ENCODE data around the gene LBH. TPM values are rescaled to one million over a fixed set of nuclear protein-coding genes. Genes with fewer than 3 reads are reported as not detected.

LBH gene
- total RNA-seq: 1,000 to 10,000 TPM in 1 of 4 donors, 100 to 1,000 TPM in 3; 120 to 1,007 (median 283) TPM

DNA sequence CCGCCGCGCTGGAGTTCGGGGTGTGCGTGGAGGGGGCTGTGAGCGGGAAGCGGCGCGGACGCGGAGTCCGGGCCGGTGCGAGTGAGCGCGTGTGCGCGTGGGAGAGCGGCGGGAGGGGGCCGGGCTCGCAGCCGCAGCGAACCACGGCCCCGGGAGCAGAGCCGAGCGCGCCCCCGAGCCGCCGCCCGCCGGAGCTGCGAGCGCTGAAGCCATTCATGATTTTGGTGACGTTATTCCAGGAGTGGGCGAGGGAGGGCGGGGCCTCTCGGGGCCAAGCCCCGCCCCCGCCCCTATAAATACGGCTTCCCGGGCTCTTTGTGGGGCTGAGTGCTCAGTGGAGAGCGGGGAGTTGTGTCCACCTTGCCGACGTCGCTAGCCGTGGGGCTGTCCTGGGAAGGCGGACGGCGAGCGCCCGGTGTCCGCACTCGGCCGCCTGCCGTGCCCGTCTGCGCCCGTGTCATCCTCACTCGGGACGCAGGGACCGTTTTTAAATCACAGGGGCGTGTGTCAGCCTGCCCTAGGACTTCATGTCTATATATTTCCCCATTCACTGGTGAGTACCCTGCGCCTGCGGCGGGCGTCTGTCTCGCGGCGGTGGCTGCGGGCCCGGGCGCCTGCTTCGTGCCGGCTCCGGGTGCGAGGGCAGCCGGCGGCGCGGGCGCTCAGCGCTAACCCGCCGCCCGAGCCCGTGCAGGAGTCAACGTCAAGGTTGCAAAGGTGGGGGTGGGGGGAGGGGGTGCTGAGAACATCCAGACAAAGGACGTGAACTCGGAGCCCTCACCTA is at the start of gene LBH:
Gene LBH, plus strand, starts transcription at position 323 of the 784 bp plus-strand sequence. Its CDS starts 205 bp downstream, at position 528.
- Histone ChIP-seq H3K4me1 (peaks cover 33 to 57% (median 50%) of the 10 kb centered on the region in 4 donors), H3K27me3 (no peaks in the 10 kb centered on the region), H3K36me3 (peaks cover 10 to 20% (median 19%) of the 10 kb centered on the region in 4 donors), H3K9me3 (no peaks in the 10 kb centered on the region), H3K4me3 (peak within 1 kb of the TSS; percentile 72 to 96 (median 82)), H3K27ac (replicated peaks in 1 of 4) (peak within 1 kb of the TSS; percentile 90 to 95 (median 92))
- intact Hi-C loops (cut with DNase I): loop anchor here (5.0 kb wide), 3 partner anchors 116 to 461 kb away; no protein-coding TSS in a partner anchor
- WGBS: 0% methylated on average over 18 of the region's 92 CpGs
- DNase-seq (ENCODE audit: extremely low spot score): peak; percentile 98
- TF ChIP-seq POLR2A (IDR thresholded peaks at IDR 0.05; ENCODE audit: low read depth): peak; percentile 98
- no peak for TF ChIP-seq CTCF (IDR thresholded peaks at IDR 0.05)
- TF ChIP-seq POLR2AphosphoS5 (IDR thresholded peaks at IDR 0.05): peak; percentile 96 to 99
- no peak for TF ChIP-seq EP300 (IDR thresholded peaks at IDR 0.05)

DNA sequence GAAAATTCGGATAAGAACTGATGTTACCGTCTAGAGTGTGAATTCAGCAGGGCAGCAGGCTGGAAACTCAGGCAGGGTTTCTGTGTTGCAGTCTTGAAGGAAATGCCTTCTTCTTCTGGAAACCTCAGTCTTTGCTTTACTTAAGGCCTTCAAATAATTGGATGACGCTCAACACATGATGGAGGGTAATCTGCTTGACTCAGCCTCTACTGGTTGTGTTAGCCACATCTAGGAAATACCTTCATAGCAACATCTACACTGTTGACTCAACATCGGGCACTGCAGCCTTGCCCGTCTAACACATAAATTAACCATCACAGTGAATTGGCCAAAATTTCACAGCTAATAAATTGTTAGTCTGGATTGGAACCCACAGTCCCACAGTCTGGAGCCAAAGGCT is 47.3 kb upstream of the LBH start:
- no peak overlapping the region for H3K4me3 ChIP-seq
- no peak for DNase-seq (ENCODE audit: extremely low spot score)
- H3K27ac ChIP-seq (replicated peaks in 1 of 4): no peak overlapping the region
- no peaks in the 10 kb centered on the region for H3K9me3 ChIP-seq
- TF ChIP-seq EP300 (IDR thresholded peaks at IDR 0.05) (no peak), CTCF (IDR thresholded peaks at IDR 0.05) (no peak), POLR2AphosphoS5 (IDR thresholded peaks at IDR 0.05) (no peak)
- no peaks in the 10 kb centered on the region for H3K36me3 ChIP-seq
- H3K4me1 ChIP-seq: peaks cover 0 to 9% (median 6%) of the 10 kb centered on the region in 4 donors
- no peaks in the 10 kb centered on the region for H3K27me3 ChIP-seq
- WGBS: 93% methylated on average over 5 of the region's 5 CpGs
- intact Hi-C loops (cut with DNase I): no loop called here

- no peaks in the 10 kb centered on the region for H3K9me3 ChIP-seq
These were observed 46.2 kb upstream of the LBH start for GRCh38 chr2:30185178-30185577.

DNA sequence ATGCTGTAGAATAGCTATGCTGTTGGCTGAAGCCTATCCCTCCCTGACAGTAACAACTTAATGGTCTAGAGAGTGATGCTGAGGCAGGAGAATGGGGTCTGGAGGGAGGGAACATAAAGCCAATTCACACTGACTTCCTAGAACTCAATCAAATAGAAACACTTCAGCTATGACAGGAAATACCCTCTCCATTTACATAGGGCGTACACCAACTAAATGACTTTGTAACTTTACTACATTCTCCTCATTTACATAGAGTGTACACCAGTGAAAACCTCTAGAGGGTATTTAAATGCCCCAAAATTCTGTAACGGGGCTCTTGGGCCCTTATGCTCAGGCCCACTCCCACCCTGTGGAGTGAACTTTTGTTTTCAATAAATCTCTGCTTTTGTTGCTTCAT is 43.0 kb upstream of the LBH start:
- 95% methylated on average over 2 of the region's 2 CpGs for WGBS
- H3K4me3 ChIP-seq: no peak overlapping the region
- H3K27ac ChIP-seq (replicated peaks in 1 of 4): no peak overlapping the region
- intact Hi-C loops (cut with DNase I): no loop called here
- H3K36me3 ChIP-seq: no peaks in the 10 kb centered on the region
- H3K27me3 ChIP-seq: no peaks in the 10 kb centered on the region
- TF ChIP-seq CTCF (IDR thresholded peaks at IDR 0.05) (no peak), EP300 (IDR thresholded peaks at IDR 0.05) (no peak), POLR2AphosphoS5 (IDR thresholded peaks at IDR 0.05) (no peak), POLR2A (IDR thresholded peaks at IDR 0.05; ENCODE audit: low read depth) (no peak)
- no peak for DNase-seq (ENCODE audit: extremely low spot score)
- H3K4me1 ChIP-seq: no peaks in the 10 kb centered on the region
- no peaks in the 10 kb centered on the region for H3K9me3 ChIP-seq

More at GRCh38 chr2:30185178-30185577, 46.2 kb upstream of the LBH start:
- no peaks in the 10 kb centered on the region for H3K4me1 ChIP-seq
- no peaks in the 10 kb centered on the region for H3K36me3 ChIP-seq
- H3K27me3 ChIP-seq: no peaks in the 10 kb centered on the region
- intact Hi-C loops (cut with DNase I): no loop called here
- no peak overlapping the region for H3K4me3 ChIP-seq
- no peak overlapping the region for H3K27ac ChIP-seq (replicated peaks in 1 of 4)
- TF ChIP-seq EP300 (IDR thresholded peaks at IDR 0.05): no peak
- TF ChIP-seq POLR2AphosphoS5 (IDR thresholded peaks at IDR 0.05): no peak
- DNase-seq (ENCODE audit: extremely low spot score): no peak
- WGBS: 78% methylated on average over 4 of the region's 4 CpGs

DNA sequence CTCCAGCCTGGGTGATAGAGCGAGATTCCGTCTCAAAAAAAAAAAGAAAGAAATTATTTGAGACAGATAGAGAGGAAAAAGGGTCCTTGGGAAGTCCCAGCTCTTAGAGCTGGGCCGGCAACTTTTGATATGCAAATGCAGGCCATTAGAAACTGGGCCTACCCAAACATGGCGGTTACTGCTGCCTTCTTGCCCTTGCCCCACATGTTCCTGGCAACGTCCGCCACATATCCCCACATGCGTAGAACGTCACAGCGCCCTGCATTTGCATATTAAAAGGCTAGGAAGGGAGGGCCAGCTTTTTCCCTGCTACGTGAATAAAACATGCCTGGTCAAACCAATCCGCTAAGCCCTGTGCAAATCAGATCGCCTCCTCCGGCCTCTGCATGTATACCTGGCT is 40.7 kb upstream of the LBH start:
- 92% methylated on average over 13 of the region's 13 CpGs for WGBS
- DNase-seq (ENCODE audit: extremely low spot score): no peak
- no peaks in the 10 kb centered on the region for H3K4me1 ChIP-seq

More for the DNA sequence above, 40.7 kb upstream of the LBH start:
- TF ChIP-seq POLR2AphosphoS5 (IDR thresholded peaks at IDR 0.05): no peak
- TF ChIP-seq EP300 (IDR thresholded peaks at IDR 0.05): no peak
- no peak for TF ChIP-seq POLR2A (IDR thresholded peaks at IDR 0.05; ENCODE audit: low read depth)
- no peak for TF ChIP-seq CTCF (IDR thresholded peaks at IDR 0.05)
- Histone ChIP-seq H3K27ac (replicated peaks in 1 of 4) (no peak overlapping the region), H3K27me3 (no peaks in the 10 kb centered on the region), H3K36me3 (no peaks in the 10 kb centered on the region), H3K9me3 (no peaks in the 10 kb centered on the region), H3K4me3 (no peak overlapping the region)
- intact Hi-C loops (cut with DNase I): no loop called here

Data from esophagus muscularis mucosa (tissue), 4 donors.